Activated naive CD4-positive, alpha-beta T cell treated with anti-CD3 and anti-CD28 coated beads, Interleukin-2, amount 50 U/mL, for 24 hours (primary cell): ENCODE measurements around the gene ZNF324B.
A peak's percentile ranks its signal among the peaks of the same experiment; 100 is the strongest.
"Not testable (repeated sequence)": the region's sequence is repeated elsewhere in the genome, so short reads cannot be mapped to it uniquely, and the experiment has no call there.

Source experiments
- H3K27ac Mint-ChIP-seq: one replicate; pipeline ENCODE4 v1.8.0; 2021; ENCODE audit warnings: mild to moderate bottlenecking, mixed read lengths
- H3K27me3 Mint-ChIP-seq: one replicate; pipeline ENCODE4 v1.8.0; 2021; ENCODE audit warnings: mixed read lengths
- H3K36me3 Mint-ChIP-seq: one replicate; pipeline ENCODE4 v1.8.0; 2021; ENCODE audit warnings: mixed read lengths
- H3K4me1 Mint-ChIP-seq: one replicate; pipeline ENCODE4 v1.8.0; 2021; ENCODE audit warnings: mixed read lengths
- H3K4me3 Mint-ChIP-seq: one replicate; pipeline ENCODE4 v1.8.0; 2021; ENCODE audit warnings: mild to moderate bottlenecking, mixed read lengths
- H3K9me3 Mint-ChIP-seq: one replicate; pipeline ENCODE4 v1.8.0; 2021; ENCODE audit warnings: mixed read lengths

Gene ZNF324B

GRCh38 chr19:58471736-58472135 is 20.3 kb downstream of the ZNF324B start:
- H3K4me1 Mint-ChIP-seq: peaks cover 28% of the 10 kb centered on the region
- H3K9me3 Mint-ChIP-seq: no peaks in the 10 kb centered on the region
- H3K27ac Mint-ChIP-seq: no peak overlapping the region
- no peaks in the 10 kb centered on the region for H3K36me3 Mint-ChIP-seq
- H3K4me3 Mint-ChIP-seq: no peak overlapping the region
- H3K27me3 Mint-ChIP-seq: no peaks in the 10 kb centered on the region

GRCh38 chr19:58473775-58474174 is 22.4 kb downstream of the ZNF324B start:
- H3K27me3 Mint-ChIP-seq: no peaks in the 10 kb centered on the region
- H3K9me3 Mint-ChIP-seq: no peaks in the 10 kb centered on the region
- H3K4me1 Mint-ChIP-seq: peaks cover 19% of the 10 kb centered on the region
- H3K36me3 Mint-ChIP-seq: no peaks in the 10 kb centered on the region
- H3K4me3 Mint-ChIP-seq: no peak overlapping the region
- no peak overlapping the region for H3K27ac Mint-ChIP-seq

- no peak overlapping the region for H3K27ac Mint-ChIP-seq
- H3K4me1 Mint-ChIP-seq: peaks cover 15% of the 10 kb centered on the region
- H3K36me3 Mint-ChIP-seq: no peaks in the 10 kb centered on the region
- no peaks in the 10 kb centered on the region for H3K27me3 Mint-ChIP-seq
- H3K4me3 Mint-ChIP-seq: no peak overlapping the region
- no peaks in the 10 kb centered on the region for H3K9me3 Mint-ChIP-seq
Measured at GRCh38 chr19:58474291-58474996, 23.0 kb downstream of the ZNF324B start.

- Mint-ChIP-seq H3K36me3 (no peaks in the 10 kb centered on the region), H3K27me3 (no peaks in the 10 kb centered on the region), H3K4me3 (peak overlapping the region; percentile 93), H3K27ac (no peak overlapping the region), H3K9me3 (no peaks in the 10 kb centered on the region), H3K4me1 (peaks cover 15% of the 10 kb centered on the region)
Measured at GRCh38 chr19:58474997-58475713, 23.7 kb downstream of the ZNF324B start.

GRCh38 chr19:58475714-58476497 is 24.5 kb downstream of the ZNF324B start, which contains the start of gene ZNF446:
Gene ZNF446, plus strand, starts transcription at chr19:58476352. Its CDS starts 867 bp downstream, at chr19:58477219.
- no peaks in the 10 kb centered on the region for H3K27me3 Mint-ChIP-seq
- H3K27ac Mint-ChIP-seq: peak within 1 kb of the TSS; percentile 95
- H3K36me3 Mint-ChIP-seq: no peaks in the 10 kb centered on the region
- H3K9me3 Mint-ChIP-seq: no peaks in the 10 kb centered on the region
- peak within 1 kb of the TSS; percentile 93 for H3K4me3 Mint-ChIP-seq
- peaks cover 15% of the 10 kb centered on the region for H3K4me1 Mint-ChIP-seq

- peak overlapping the region; percentile 93 for H3K4me3 Mint-ChIP-seq
Measured at GRCh38 chr19:58476498-58477015, 25.1 kb downstream of the ZNF324B start.

GRCh38 chr19:58477130-58477529 is 25.7 kb downstream of the ZNF324B start:
- no peaks in the 10 kb centered on the region for H3K27me3 Mint-ChIP-seq
- peak overlapping the region; percentile 93 for H3K4me3 Mint-ChIP-seq
- H3K9me3 Mint-ChIP-seq: no peaks in the 10 kb centered on the region
- H3K36me3 Mint-ChIP-seq: peaks cover 1% of the 10 kb centered on the region
- peaks cover 15% of the 10 kb centered on the region for H3K4me1 Mint-ChIP-seq
- H3K27ac Mint-ChIP-seq: peak overlapping the region; percentile 95

More at GRCh38 chr19:58476498-58477015, 25.1 kb downstream of the ZNF324B start:
- H3K36me3 Mint-ChIP-seq: no peaks in the 10 kb centered on the region
- H3K27me3 Mint-ChIP-seq: no peaks in the 10 kb centered on the region
- peak overlapping the region; percentile 95 for H3K27ac Mint-ChIP-seq
- H3K4me1 Mint-ChIP-seq: peaks cover 15% of the 10 kb centered on the region
- no peaks in the 10 kb centered on the region for H3K9me3 Mint-ChIP-seq

- Mint-ChIP-seq H3K4me1 (peaks cover 15% of the 10 kb centered on the region), H3K36me3 (peaks cover 3% of the 10 kb centered on the region), H3K27ac (no peak overlapping the region), H3K4me3 (peak overlapping the region; percentile 11), H3K9me3 (no peaks in the 10 kb centered on the region), H3K27me3 (no peaks in the 10 kb centered on the region)
Measured at GRCh38 chr19:58477871-58478270, 26.4 kb downstream of the ZNF324B start.

- Mint-ChIP-seq H3K27me3 (no peaks in the 10 kb centered on the region), H3K4me3 (no peak overlapping the region), H3K36me3 (peaks cover 5% of the 10 kb centered on the region), H3K4me1 (peaks cover 15% of the 10 kb centered on the region), H3K9me3 (no peaks in the 10 kb centered on the region), H3K27ac (no peak overlapping the region)
Measured at GRCh38 chr19:58479303-58479702, 27.9 kb downstream of the ZNF324B start.

GRCh38 chr19:58479736-58480480 is 28.5 kb downstream of the ZNF324B start:
- no peaks in the 10 kb centered on the region for H3K9me3 Mint-ChIP-seq
- no peak overlapping the region for H3K4me3 Mint-ChIP-seq
- H3K36me3 Mint-ChIP-seq: peaks cover 5% of the 10 kb centered on the region
- H3K27ac Mint-ChIP-seq: no peak overlapping the region
- H3K27me3 Mint-ChIP-seq: no peaks in the 10 kb centered on the region
- peaks cover 11% of the 10 kb centered on the region for H3K4me1 Mint-ChIP-seq

- H3K27me3 Mint-ChIP-seq: no peaks in the 10 kb centered on the region
- H3K36me3 Mint-ChIP-seq: peaks cover 5% of the 10 kb centered on the region
- H3K4me3 Mint-ChIP-seq: no peak overlapping the region
- no peak overlapping the region for H3K27ac Mint-ChIP-seq
- no peaks in the 10 kb centered on the region for H3K9me3 Mint-ChIP-seq
- peaks cover 7% of the 10 kb centered on the region for H3K4me1 Mint-ChIP-seq
Measured at GRCh38 chr19:58480481-58480830, 29.0 kb downstream of the ZNF324B start.

GRCh38 chr19:58480831-58481230 is 29.4 kb downstream of the ZNF324B start:
- H3K36me3 Mint-ChIP-seq: peaks cover 5% of the 10 kb centered on the region
- no peaks in the 10 kb centered on the region for H3K27me3 Mint-ChIP-seq
- H3K27ac Mint-ChIP-seq: no peak overlapping the region
- H3K9me3 Mint-ChIP-seq: no peaks in the 10 kb centered on the region
- no peak overlapping the region for H3K4me3 Mint-ChIP-seq
- H3K4me1 Mint-ChIP-seq: peaks cover 7% of the 10 kb centered on the region

GRCh38 chr19:58482372-58482771 is 30.9 kb downstream of the ZNF324B start:
- Mint-ChIP-seq H3K9me3 (no peaks in the 10 kb centered on the region), H3K27ac (peak overlapping the region; percentile 12)

GRCh38 chr19:58483776-58484175 is 32.4 kb downstream of the ZNF324B start:
- no peak overlapping the region for H3K27ac Mint-ChIP-seq
- H3K4me1 Mint-ChIP-seq: no peaks in the 10 kb centered on the region
- peaks cover 5% of the 10 kb centered on the region for H3K36me3 Mint-ChIP-seq
- no peaks in the 10 kb centered on the region for H3K27me3 Mint-ChIP-seq
- no peaks in the 10 kb centered on the region for H3K9me3 Mint-ChIP-seq
- no peak overlapping the region for H3K4me3 Mint-ChIP-seq

More at GRCh38 chr19:58482372-58482771, 30.9 kb downstream of the ZNF324B start:
- H3K36me3 Mint-ChIP-seq: peaks cover 5% of the 10 kb centered on the region
- H3K27me3 Mint-ChIP-seq: no peaks in the 10 kb centered on the region
- H3K4me3 Mint-ChIP-seq: no peak overlapping the region
- no peaks in the 10 kb centered on the region for H3K4me1 Mint-ChIP-seq

- not testable (repeated sequence) for H3K9me3 Mint-ChIP-seq, H3K36me3 Mint-ChIP-seq, H3K4me3 Mint-ChIP-seq, H3K4me1 Mint-ChIP-seq, H3K27ac Mint-ChIP-seq, H3K27me3 Mint-ChIP-seq
Measured at GRCh38 chr19:58484349-58484748, 32.9 kb downstream of the ZNF324B start.
